Amniotic epithelial cell (primary cell): ENCODE data around the gene EP400.
A peak's percentile ranks its signal among the peaks of the same experiment; 100 is the strongest.
"Not testable (repeated sequence)": the region's sequence is repeated elsewhere in the genome, so short reads cannot be mapped to it uniquely, and the experiment has no call there.

ENCODE experiments used
- DNase-seq: peaks from one replicate; pipeline ENCODE4 v3.0.0-alpha.2; 2010; ENCODE audit warnings: low read depth

EP400 gene

GRCh38 chr12:132045751-132046150 lies 96.0 kb downstream of the EP400 start:
- DNase-seq, result no peak

GRCh38 chr12:132046561-132046960 lies 96.8 kb downstream of the EP400 start:
- peak; percentile 98 for DNase-seq

- DNase-seq, result not testable (repeated sequence)
These were observed 97.9 kb downstream of the EP400 start for GRCh38 chr12:132047630-132048029.

GRCh38 chr12:132049442-132049841 lies 99.7 kb downstream of the EP400 start:
- DNase-seq, result no peak

GRCh38 chr12:132049876-132050275 lies 100.1 kb downstream of the EP400 start:
- no peak for DNase-seq

- peak; percentile 43 for DNase-seq
These were observed 102.0 kb downstream of the EP400 start for GRCh38 chr12:132051718-132052117.

GRCh38 chr12:132052196-132052932 lies 102.6 kb downstream of the EP400 start:
- no peak for DNase-seq

- DNase-seq, result no peak
These were observed 103.9 kb downstream of the EP400 start for GRCh38 chr12:132053338-132054330.

- no peak for DNase-seq
These were observed 105.2 kb downstream of the EP400 start for GRCh38 chr12:132054983-132055382.

- DNase-seq, result no peak
These were observed 105.9 kb downstream of the EP400 start for GRCh38 chr12:132055535-132056096.

GRCh38 chr12:132056320-132056719 lies 106.6 kb downstream of the EP400 start:
- no peak for DNase-seq

GRCh38 chr12:132056951-132057350 lies 107.2 kb downstream of the EP400 start:
- DNase-seq, result no peak

- DNase-seq, result no peak
These were observed 107.9 kb downstream of the EP400 start for GRCh38 chr12:132057691-132058090.

- no peak for DNase-seq
These were observed 111.5 kb downstream of the EP400 start for GRCh38 chr12:132061197-132061596.

- no peak for DNase-seq
These were observed 112.1 kb downstream of the EP400 start for GRCh38 chr12:132061641-132062430.

- DNase-seq, result no peak
These were observed 112.7 kb downstream of the EP400 start for GRCh38 chr12:132062481-132062880.

- DNase-seq, result no peak
These were observed 113.7 kb downstream of the EP400 start for GRCh38 chr12:132063491-132063890.

GRCh38 chr12:132064631-132065030 lies 114.9 kb downstream of the EP400 start:
- no peak for DNase-seq

GRCh38 chr12:132065203-132065602 lies 115.5 kb downstream of the EP400 start:
- DNase-seq, result no peak

- peak; percentile 35 for DNase-seq
These were observed 116.0 kb downstream of the EP400 start for GRCh38 chr12:132065609-132066344.

- no peak for DNase-seq
These were observed 116.6 kb downstream of the EP400 start for GRCh38 chr12:132066345-132066685.
